ENCODE data around the gene TIMP3. TPM values are rescaled to one million over a fixed set of nuclear protein-coding genes. Genes with fewer than 3 reads are reported as not detected.

The TIMP3 gene
- total and polyA plus RNA-seq, 2 donors (not counting 1 experiment from before 2014, with no cell fraction given), result not detected

DNA sequence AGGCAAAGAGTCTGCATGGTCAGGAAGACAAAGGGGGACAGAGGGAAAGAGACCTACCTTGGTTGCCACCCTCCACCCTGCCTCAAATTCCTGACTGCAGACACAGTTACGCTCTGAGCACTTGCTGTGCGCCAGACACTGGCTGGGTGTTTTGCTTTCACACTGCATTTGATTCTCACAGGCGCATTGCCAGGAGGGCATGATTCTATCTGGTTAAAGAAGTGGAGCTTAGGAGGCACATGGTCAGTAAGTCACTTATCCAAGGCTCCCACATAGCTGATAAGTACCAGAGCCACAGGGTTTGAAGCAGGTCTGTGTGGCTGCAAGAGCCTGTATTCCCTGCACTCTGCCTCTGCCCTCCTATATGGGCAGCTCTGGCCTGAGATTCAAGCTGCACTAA, 103.9 kb downstream of the TIMP3 start:
- intact Hi-C loops (cut with micrococcal nuclease), result no loop called here
- no peak overlapping the region for H2AFZ ChIP-seq (ENCODE audit: insufficient read depth, low read depth, low read length, poor library complexity, severe bottlenecking)
- H3K36me3 ChIP-seq (replicated peaks in 1 of 2; ENCODE audit: control extremely low read depth in 1 of 2, control insufficient read depth in 1 of 2, extremely low read depth in 1 of 2, insufficient read depth in 2 of 2, low read length in 1 of 2), result no peaks in the 10 kb centered on the region
- no peak overlapping the region for H3K4me3 ChIP-seq (ENCODE audit: control extremely low read depth in 1 of 5, extremely low read depth in 1 of 5, insufficient read depth in 1 of 5, low read depth in 2 of 5, low read length in 4 of 5)
- no peak overlapping the region for H3K4me2 ChIP-seq (replicated peaks; ENCODE audit: low read depth, low read length, poor library complexity, severe bottlenecking)
- Mint-ChIP-seq H3K9me3 (ENCODE audit: insufficient read depth) (no peaks in the 10 kb centered on the region), H3K4me1 (no peaks in the 10 kb centered on the region), H3K27me3 (no peaks in the 10 kb centered on the region), H3K4me3 (no peak overlapping the region), H3K27ac (no peak overlapping the region)
- ATAC-seq (ENCODE audit: low read depth), result no peak
- no peak for TF ChIP-seq EZH2 (IDR thresholded peaks at IDR 0.05; ENCODE audit: borderline replicate concordance, insufficient read depth, low read depth, low read length, poor library complexity, severe bottlenecking)
- TF ChIP-seq, protein P1, sequence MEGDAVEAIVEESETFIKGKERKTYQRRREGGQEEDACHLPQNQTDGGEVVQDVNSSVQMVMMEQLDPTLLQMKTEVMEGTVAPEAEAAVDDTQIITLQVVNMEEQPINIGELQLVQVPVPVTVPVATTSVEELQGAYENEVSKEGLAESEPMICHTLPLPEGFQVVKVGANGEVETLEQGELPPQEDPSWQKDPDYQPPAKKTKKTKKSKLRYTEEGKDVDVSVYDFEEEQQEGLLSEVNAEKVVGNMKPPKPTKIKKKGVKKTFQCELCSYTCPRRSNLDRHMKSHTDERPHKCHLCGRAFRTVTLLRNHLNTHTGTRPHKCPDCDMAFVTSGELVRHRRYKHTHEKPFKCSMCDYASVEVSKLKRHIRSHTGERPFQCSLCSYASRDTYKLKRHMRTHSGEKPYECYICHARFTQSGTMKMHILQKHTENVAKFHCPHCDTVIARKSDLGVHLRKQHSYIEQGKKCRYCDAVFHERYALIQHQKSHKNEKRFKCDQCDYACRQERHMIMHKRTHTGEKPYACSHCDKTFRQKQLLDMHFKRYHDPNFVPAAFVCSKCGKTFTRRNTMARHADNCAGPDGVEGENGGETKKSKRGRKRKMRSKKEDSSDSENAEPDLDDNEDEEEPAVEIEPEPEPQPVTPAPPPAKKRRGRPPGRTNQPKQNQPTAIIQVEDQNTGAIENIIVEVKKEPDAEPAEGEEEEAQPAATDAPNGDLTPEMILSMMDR (IDR thresholded peaks at IDR 0.05), result no peak
- WGBS (ENCODE audit: insufficient coverage), result 97% methylated on average over 3 of the region's 3 CpGs
- ChIA-PET CTCF (no interaction called here), POLR2A (no interaction called here)
- no peak for DNase-seq
- H3K27ac ChIP-seq (ENCODE audit: low read length in 2 of 2), result no peak overlapping the region
- no peaks in the 10 kb centered on the region for H3K27me3 ChIP-seq (replicated peaks in 1 of 4; ENCODE audit: control extremely low read depth in 1 of 4, control insufficient read depth in 3 of 4, insufficient read depth in 4 of 4, low read length in 3 of 4)
- H3K9me3 ChIP-seq (ENCODE audit: control extremely low read depth in 1 of 3, control insufficient read depth in 2 of 3, insufficient read depth in 1 of 3, low read length in 2 of 3), result no peaks in the 10 kb centered on the region
- no peak overlapping the region for H3K9ac ChIP-seq (ENCODE audit: low read length)
- no peaks in the 10 kb centered on the region for H4K20me1 ChIP-seq (ENCODE audit: control insufficient read depth, insufficient read depth, low read length, poor library complexity, severe bottlenecking)
- H3K79me2 ChIP-seq (ENCODE audit: control insufficient read depth, insufficient read depth, low read length), result no peaks in the 10 kb centered on the region
- no peaks in the 10 kb centered on the region for H3K4me1 ChIP-seq (ENCODE audit: control insufficient read depth in 2 of 2, insufficient read depth in 2 of 2, low read length in 2 of 2)

DNA sequence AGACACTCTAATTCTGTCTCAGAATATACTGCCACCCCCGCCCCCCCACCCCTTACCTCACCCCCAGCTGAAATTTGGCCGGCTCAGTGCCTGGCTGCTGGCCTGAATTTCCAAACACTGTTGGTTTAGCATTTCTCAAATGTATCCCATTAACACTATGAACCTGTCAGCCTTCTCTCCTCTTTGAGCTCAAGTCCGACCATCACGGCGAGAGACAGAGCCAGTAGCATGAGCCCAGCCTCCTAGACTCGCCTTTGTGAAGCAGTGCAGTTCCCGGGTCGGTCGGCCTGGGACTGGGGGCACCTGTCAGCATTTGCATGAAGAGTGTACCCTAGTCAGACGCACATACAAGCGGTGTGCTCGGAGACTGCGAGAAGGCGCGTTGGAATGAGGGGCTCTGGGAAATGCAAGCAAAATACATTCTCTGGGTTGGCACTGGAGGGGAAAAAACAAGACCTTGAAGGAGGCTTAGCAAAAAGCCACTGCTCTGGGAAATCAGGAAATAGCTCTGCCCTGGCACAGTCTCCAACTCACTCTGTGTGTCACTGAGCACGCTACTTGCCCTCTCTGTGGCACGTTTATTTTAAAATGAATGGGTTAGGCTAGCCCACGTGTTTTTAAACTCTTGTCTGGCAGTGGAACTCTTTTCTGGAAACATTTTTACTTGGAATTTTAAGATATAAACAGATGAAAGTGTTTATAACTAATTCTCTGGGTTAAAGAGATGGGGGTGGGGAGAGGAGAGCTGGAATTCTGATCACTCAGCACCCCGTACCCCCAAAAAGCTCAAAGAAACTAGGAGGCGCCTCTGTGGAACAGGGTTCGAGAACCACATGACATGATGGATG, 108.3 kb downstream of the TIMP3 start:
- H3K27me3 Mint-ChIP-seq, result peaks cover 4% of the 10 kb centered on the region
- H3K4me3 Mint-ChIP-seq, result no peak overlapping the region
- intact Hi-C loops (cut with micrococcal nuclease), result no loop called here
- H3K27ac ChIP-seq (ENCODE audit: low read length in 2 of 2), result no peak overlapping the region
- no peak overlapping the region for H3K9ac ChIP-seq (ENCODE audit: low read length)
- TF ChIP-seq EZH2 (IDR thresholded peaks at IDR 0.05; ENCODE audit: borderline replicate concordance, insufficient read depth, low read depth, low read length, poor library complexity, severe bottlenecking), result no peak
- TF ChIP-seq, protein P1 (IDR thresholded peaks at IDR 0.05), result no peak
- no peaks in the 10 kb centered on the region for H4K20me1 ChIP-seq (ENCODE audit: control insufficient read depth, insufficient read depth, low read length, poor library complexity, severe bottlenecking)
- no peak overlapping the region for H3K27ac Mint-ChIP-seq
- H3K4me1 Mint-ChIP-seq, result no peaks in the 10 kb centered on the region
- H3K9me3 ChIP-seq (ENCODE audit: control extremely low read depth in 1 of 3, control insufficient read depth in 2 of 3, insufficient read depth in 1 of 3, low read length in 2 of 3), result no peaks in the 10 kb centered on the region
- no peaks in the 10 kb centered on the region for H3K79me2 ChIP-seq (ENCODE audit: control insufficient read depth, insufficient read depth, low read length)
- H2AFZ ChIP-seq (ENCODE audit: insufficient read depth, low read depth, low read length, poor library complexity, severe bottlenecking), result no peak overlapping the region
- H3K27me3 ChIP-seq (replicated peaks in 1 of 4; ENCODE audit: control extremely low read depth in 1 of 4, control insufficient read depth in 3 of 4, insufficient read depth in 4 of 4, low read length in 3 of 4), result no peaks in the 10 kb centered on the region
- no peaks in the 10 kb centered on the region for H3K36me3 ChIP-seq (replicated peaks in 1 of 2; ENCODE audit: control extremely low read depth in 1 of 2, control insufficient read depth in 1 of 2, extremely low read depth in 1 of 2, insufficient read depth in 2 of 2, low read length in 1 of 2)
- ChIA-PET CTCF (interaction anchor here (2.2 kb wide), 1 partner anchor 9 kb away, joined by 6 read pairs; no protein-coding TSS in a partner anchor), POLR2A (no interaction called here)
- H3K4me1 ChIP-seq (ENCODE audit: control insufficient read depth in 2 of 2, insufficient read depth in 2 of 2, low read length in 2 of 2), result no peaks in the 10 kb centered on the region
- no peak overlapping the region for H3K4me2 ChIP-seq (replicated peaks; ENCODE audit: low read depth, low read length, poor library complexity, severe bottlenecking)
- no peak for ATAC-seq (ENCODE audit: low read depth)
- DNase-seq, result no peak
- no peaks in the 10 kb centered on the region for H3K9me3 Mint-ChIP-seq (ENCODE audit: insufficient read depth)
- H3K4me3 ChIP-seq (ENCODE audit: control extremely low read depth in 1 of 5, extremely low read depth in 1 of 5, insufficient read depth in 1 of 5, low read depth in 2 of 5, low read length in 4 of 5), result no peak overlapping the region
- WGBS (ENCODE audit: insufficient coverage), result 90% methylated on average over 17 of the region's 21 CpGs

Measured in B cell (primary cell).